ENCODE data around the gene DENR. TPM values are rescaled to one million over a fixed set of nuclear protein-coding genes. Genes with fewer than 3 reads are reported as not detected.

DENR gene
- total RNA-seq, 8 experiments from 2014 or later, result 30.9 to 71.0 (median 48.7) TPM

GRCh38 chr12:122725452-122726079 lies 27.1 kb upstream of the DENR start:
- no peaks in the 10 kb centered on the region for H3K4me1 ChIP-seq (replicated peaks in 1 of 2)
- in situ Hi-C loops (cut with MboI; ENCODE audit: low pct_unique_long_range_greater_than_20kb in 2 of 9, low sequenced_read_pairs in 9 of 9, unreplicated experiment in 9 of 9), result loop anchor here in 1 of 9 experiments (25.0 kb wide), 1 partner anchor 88 kb away; no protein-coding TSS in a partner anchor
- H3K27ac ChIP-seq, result no peak overlapping the region
- ATAC-seq (replicated peaks in 6 of 8), result no peak
- WGBS, 10 experiments, result 60 to 95% (median 76%) methylated on average over 1 to 6 of the region's 6 CpGs; no CpG with 5 or more reads in 1 of the 10 experiments
- H3K4me3 ChIP-seq, result no peak overlapping the region

DNA sequence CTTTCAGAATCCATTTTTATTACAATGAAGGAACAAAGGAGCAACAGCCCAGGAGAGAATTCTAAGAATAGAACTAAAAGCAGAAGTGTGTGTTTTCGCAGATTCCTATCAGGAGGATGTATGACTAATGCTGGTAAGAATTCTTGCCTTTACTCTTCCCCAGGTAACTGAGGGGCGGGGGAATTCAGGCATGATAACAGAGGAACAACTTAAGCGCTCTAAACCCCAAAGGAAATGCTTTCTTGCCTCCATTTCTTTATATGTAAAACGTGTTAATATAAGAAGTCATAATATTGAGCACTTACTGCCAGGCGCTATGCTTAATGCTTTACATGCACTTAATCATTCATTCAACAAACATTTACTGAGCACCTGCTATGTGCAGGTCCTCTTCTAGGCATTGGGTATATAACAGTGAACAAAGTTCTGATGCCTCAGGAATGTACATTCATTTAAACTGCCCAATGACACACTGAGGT lies 26.5 kb upstream of the DENR start:
- in situ Hi-C loops (cut with MboI; ENCODE audit: low pct_unique_long_range_greater_than_20kb in 2 of 9, low sequenced_read_pairs in 9 of 9, unreplicated experiment in 9 of 9), result loop anchor here in 1 of 9 experiments (25.0 kb wide), 1 partner anchor 89 kb away; no protein-coding TSS in a partner anchor
- no peak overlapping the region for H3K27ac ChIP-seq
- H3K4me3 ChIP-seq, result no peak overlapping the region
- WGBS, 10 experiments, result 55 to 100% (median 67%) methylated on average over 1 to 5 of the region's 5 CpGs
- no peaks in the 10 kb centered on the region for H3K4me1 ChIP-seq (replicated peaks in 1 of 2)
- ATAC-seq (replicated peaks in 6 of 8), result no peak

DNA sequence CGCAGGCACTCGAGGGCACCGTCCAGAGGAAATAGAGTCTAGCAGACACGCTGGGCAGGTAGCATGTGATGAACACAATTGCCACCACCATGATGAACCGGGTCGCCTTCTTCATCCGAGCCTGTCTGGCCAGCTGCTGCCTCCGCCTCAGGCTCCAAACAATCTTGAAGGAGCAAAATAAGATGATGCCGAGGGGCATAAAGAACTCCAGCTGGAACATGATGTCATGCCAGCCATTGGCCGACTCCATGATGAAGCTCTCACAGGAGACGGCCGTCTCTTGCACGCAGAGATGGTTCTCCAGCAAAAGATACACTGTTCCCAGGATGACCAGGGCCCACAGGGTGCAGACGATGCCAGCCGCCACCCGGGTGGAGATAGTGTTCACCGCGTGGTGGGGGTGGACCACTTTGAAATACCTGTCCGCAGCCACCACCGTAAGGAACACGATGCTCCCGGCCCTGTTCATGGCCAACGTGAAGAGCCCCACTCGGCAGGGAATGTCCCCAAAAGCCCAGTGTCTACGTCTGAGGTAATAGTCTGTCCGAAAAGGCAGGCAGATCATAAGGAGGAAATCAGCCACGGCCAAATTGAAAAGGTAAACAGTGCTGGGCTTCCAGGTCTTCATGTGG lies 22.9 kb upstream of the DENR start:
- Histone ChIP-seq H3K27ac (no peak overlapping the region), H3K4me1 (replicated peaks in 1 of 2) (no peaks in the 10 kb centered on the region), H3K4me3 (no peak overlapping the region)
- in situ Hi-C loops (cut with MboI; ENCODE audit: low pct_unique_long_range_greater_than_20kb in 2 of 9, low sequenced_read_pairs in 9 of 9, unreplicated experiment in 9 of 9), result loop anchor here in 1 of 9 experiments (25.0 kb wide), 1 partner anchor 92 kb away; no protein-coding TSS in a partner anchor
- no peak for ATAC-seq (replicated peaks in 6 of 8)
- 60 to 100% (median 88%) methylated on average over 1 to 17 of the region's 27 CpGs; no CpG with 5 or more reads in 3 of the 10 experiments for WGBS, 10 experiments

DNA sequence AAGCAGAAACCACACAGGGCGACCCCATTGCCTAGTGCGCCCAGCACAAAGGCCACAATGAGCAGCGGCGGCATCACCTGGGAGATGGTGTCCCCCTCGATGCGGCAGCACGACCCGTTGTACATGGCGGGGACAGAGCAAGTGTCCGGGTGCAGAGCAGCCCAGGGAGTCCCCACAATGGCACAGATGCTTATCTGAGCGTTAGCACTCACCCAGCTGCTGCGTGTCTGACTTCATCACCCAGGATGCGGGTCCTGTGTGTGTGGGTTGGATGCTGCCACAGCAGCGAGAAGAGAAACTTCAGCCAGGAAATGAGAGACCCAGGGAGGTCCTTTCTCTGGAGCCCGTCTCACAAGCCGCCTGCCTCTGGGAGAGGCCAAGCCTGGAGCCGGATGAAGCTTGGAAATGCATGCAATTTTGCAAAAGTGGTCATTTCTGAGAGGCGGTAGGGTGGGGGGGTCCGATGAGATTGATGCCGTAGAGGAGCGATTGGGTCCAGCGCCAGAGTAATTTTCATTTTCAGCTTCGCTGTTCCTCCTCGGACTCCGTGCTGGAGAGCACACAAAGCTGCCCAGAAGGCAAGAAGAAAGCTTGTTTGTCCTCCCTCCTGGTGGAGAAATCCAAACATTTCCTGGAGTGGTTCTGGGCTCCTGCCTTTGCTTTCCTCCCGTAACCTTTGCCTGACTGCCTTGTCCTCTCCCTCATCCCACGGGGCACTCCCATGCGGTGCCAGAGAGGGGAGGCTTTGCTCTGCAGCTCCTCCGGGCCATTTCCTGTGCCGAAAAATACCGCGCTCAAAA lies 22.2 kb upstream of the DENR start, which contains the start of gene HCAR1:
TSS of gene HCAR1 (minus strand) at position 630 of the 800 bp plus-strand sequence. CDS start at position 125, 505 bp downstream.
- in situ Hi-C loops (cut with MboI; ENCODE audit: low pct_unique_long_range_greater_than_20kb in 2 of 9, low sequenced_read_pairs in 9 of 9, unreplicated experiment in 9 of 9), result loop anchor here in 1 of 9 experiments (25.0 kb wide), 1 partner anchor 93 kb away; no protein-coding TSS in a partner anchor
- Histone ChIP-seq H3K4me3 (no peak within 1 kb of the TSS), H3K4me1 (replicated peaks in 1 of 2) (no peaks in the 10 kb centered on the region), H3K27ac (no peak within 1 kb of the TSS)
- 25 to 100% (median 75%) methylated on average over 1 to 16 of the region's 32 CpGs; no CpG with 5 or more reads in 3 of the 10 experiments for WGBS, 10 experiments
- no peak for ATAC-seq (replicated peaks in 6 of 8)

DNA sequence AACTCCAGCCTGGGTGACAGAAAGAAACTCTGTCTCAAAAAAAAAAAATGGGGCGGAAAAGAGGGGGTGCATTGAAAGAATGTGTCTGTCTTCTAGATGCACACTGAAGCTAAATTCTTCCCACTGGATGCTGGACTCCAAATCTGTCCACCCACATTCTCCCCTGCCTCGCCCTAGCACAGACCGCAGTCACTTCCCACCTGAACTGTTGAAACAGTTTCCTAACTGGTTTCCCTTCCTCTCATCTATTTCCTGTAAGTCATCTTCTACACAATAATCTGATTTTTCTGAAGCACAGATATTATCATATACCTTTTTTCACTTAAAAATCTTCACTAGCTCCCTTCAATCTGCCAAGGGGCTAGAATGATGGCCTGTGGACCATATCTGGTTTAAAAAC lies 20.5 kb upstream of the DENR start:
- H3K4me3 ChIP-seq, result no peak overlapping the region
- in situ Hi-C loops (cut with MboI; ENCODE audit: low pct_unique_long_range_greater_than_20kb in 2 of 9, low sequenced_read_pairs in 9 of 9, unreplicated experiment in 9 of 9), result loop anchor here in 1 of 9 experiments (25.0 kb wide), 1 partner anchor 95 kb away; no protein-coding TSS in a partner anchor

GRCh38 chr12:122732611-122733010 lies 20.0 kb upstream of the DENR start:
- Histone ChIP-seq H3K27ac (no peak overlapping the region), H3K4me3 (no peak overlapping the region), H3K4me1 (replicated peaks in 1 of 2) (no peaks in the 10 kb centered on the region)
- in situ Hi-C loops (cut with MboI; ENCODE audit: low pct_unique_long_range_greater_than_20kb in 2 of 9, low sequenced_read_pairs in 9 of 9, unreplicated experiment in 9 of 9), result loop anchor here in 1 of 9 experiments (25.0 kb wide), 1 partner anchor 95 kb away; no protein-coding TSS in a partner anchor
- ATAC-seq (replicated peaks in 6 of 8), result no peak
- 53 to 92% (median 68%) methylated on average over 1 to 3 of the region's 4 CpGs; no CpG with 5 or more reads in 1 of the 10 experiments for WGBS, 10 experiments

More for the DNA sequence above, 20.5 kb upstream of the DENR start:
- H3K27ac ChIP-seq, result no peak overlapping the region
- 60 to 100% (median 84%) methylated on average over 1 to 3 of the region's 3 CpGs; no CpG with 5 or more reads in 4 of the 10 experiments for WGBS, 10 experiments
- H3K4me1 ChIP-seq (replicated peaks in 1 of 2), result no peaks in the 10 kb centered on the region
- no peak for ATAC-seq (replicated peaks in 6 of 8)

DNA sequence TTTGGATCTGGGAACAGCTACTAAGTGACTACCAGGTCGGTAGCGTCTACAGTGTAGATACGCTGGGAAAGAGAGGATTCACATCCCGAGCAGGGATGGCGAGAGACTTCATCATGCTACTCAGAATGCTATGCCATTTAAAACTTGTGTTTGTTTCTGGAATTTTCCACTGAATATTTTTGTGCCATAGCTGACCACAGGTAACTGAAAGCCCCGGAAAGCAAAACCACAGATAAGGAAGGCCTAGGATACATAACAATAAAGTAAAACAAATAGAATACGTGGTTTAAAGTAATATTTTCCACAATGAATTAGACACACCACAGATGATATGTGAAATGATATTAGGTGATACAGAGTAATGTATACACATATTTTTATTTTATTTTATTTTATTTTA lies 14.1 kb upstream of the DENR start:
- H3K4me3 ChIP-seq, result no peak overlapping the region
- WGBS, 10 experiments, result 78 to 100% (median 91%) methylated on average over 1 to 7 of the region's 7 CpGs
- ATAC-seq (replicated peaks in 6 of 8), result no peak
- H3K27ac ChIP-seq, result no peak overlapping the region
- H3K4me1 ChIP-seq (replicated peaks in 1 of 2), result no peaks in the 10 kb centered on the region
- in situ Hi-C loops (cut with MboI; ENCODE audit: low pct_unique_long_range_greater_than_20kb in 2 of 9, low sequenced_read_pairs in 9 of 9, unreplicated experiment in 9 of 9), result loop anchor here in 1 of 9 experiments (25.0 kb wide), 1 partner anchor 101 kb away; no protein-coding TSS in a partner anchor

GRCh38 chr12:122740351-122740750 lies 12.3 kb upstream of the DENR start:
- Histone ChIP-seq H3K27ac (no peak overlapping the region), H3K4me1 (replicated peaks in 1 of 2) (no peaks in the 10 kb centered on the region), H3K4me3 (no peak overlapping the region)
- ATAC-seq (replicated peaks in 6 of 8), result no peak
- 43 to 100% (median 90%) methylated on average over 1 to 4 of the region's 7 CpGs; no CpG with 5 or more reads in 1 of the 10 experiments for WGBS, 10 experiments
- in situ Hi-C loops (cut with MboI; ENCODE audit: low pct_unique_long_range_greater_than_20kb in 2 of 9, low sequenced_read_pairs in 9 of 9, unreplicated experiment in 9 of 9), result loop anchor here in 2 of 9 experiments (10.0 to 25.0 kb wide), 2 partner anchors 103 to 106 kb away; no protein-coding TSS in a partner anchor

DNA sequence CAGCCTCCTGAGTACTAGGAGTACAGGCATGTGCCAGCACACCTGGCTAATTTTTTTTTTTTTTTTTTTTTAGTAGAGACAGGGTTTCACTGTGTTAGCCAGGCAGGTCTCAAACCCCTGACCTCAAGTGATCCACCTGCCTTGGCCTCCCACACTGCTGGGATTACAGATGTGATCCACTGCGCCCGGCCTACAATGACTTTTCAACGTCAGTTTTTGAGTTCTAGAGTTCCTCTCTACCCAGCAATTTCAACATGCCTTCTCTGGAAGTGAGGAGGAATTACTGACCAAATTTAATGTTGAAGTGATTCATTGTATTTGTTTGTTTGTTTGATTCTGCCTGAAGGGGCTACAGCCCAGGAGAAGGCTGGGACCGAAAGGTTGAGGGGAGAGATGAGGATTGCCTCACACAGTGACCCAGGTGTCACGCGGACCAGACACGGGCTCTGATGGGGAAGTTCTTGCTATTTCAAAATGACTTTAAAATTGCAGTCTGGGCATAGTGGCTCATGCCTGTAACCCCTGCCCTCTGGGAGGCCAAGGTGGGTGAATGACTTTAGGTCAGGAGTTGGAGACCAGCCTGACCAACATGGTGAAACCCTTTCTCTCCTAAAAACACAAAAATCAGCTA lies 8.6 kb upstream of the DENR start:
- 94 to 100% (median 96%) methylated on average over 1 to 7 of the region's 7 CpGs; no CpG with 5 or more reads in 6 of the 10 experiments for WGBS, 10 experiments
- Histone ChIP-seq H3K4me3 (no peak overlapping the region), H3K4me1 (replicated peaks in 1 of 2) (no peaks in the 10 kb centered on the region), H3K27ac (no peak overlapping the region)
- no peak for ATAC-seq (replicated peaks in 6 of 8)
- in situ Hi-C loops (cut with MboI; ENCODE audit: low pct_unique_long_range_greater_than_20kb in 2 of 9, low sequenced_read_pairs in 9 of 9, unreplicated experiment in 9 of 9), result loop anchor here in 2 of 9 experiments (10.0 to 25.0 kb wide), 2 partner anchors 107 to 109 kb away; no protein-coding TSS in a partner anchor

GRCh38 chr12:122747224-122748135 lies 5.1 kb upstream of the DENR start:
- no peak for ATAC-seq (replicated peaks in 6 of 8)
- Histone ChIP-seq H3K4me1 (replicated peaks in 1 of 2) (peaks cover 0 to 10% of the 10 kb centered on the region in 2 donors), H3K27ac (no peak overlapping the region), H3K4me3 (no peak overlapping the region)
- in situ Hi-C loops (cut with MboI; ENCODE audit: low pct_unique_long_range_greater_than_20kb in 2 of 9, low sequenced_read_pairs in 9 of 9, unreplicated experiment in 9 of 9), result loop anchor here in 2 of 9 experiments (10.0 to 25.0 kb wide), 2 partner anchors 110 to 113 kb away; no protein-coding TSS in a partner anchor
- WGBS, 10 experiments, result 35 to 80% (median 68%) methylated on average over 1 to 7 of the region's 9 CpGs; no CpG with 5 or more reads in 1 of the 10 experiments

Data from motor neuron (in vitro differentiated cells).